MM.1S (cell line): ENCODE data around the gene AP5Z1.

Experiments used
- DNase-seq: peaks from one replicate; pipeline ENCODE4 v3.0.0-alpha.2; 2015
- H2AFZ ChIP-seq: fragments of 300-600 bp; sonication (generic); 2 replicates; pipeline ENCODE4 v1.6.0; 2016; ENCODE audit warnings: antibody characterized with exemption, low read length
- H3F3A ChIP-seq: fragments of 300-600 bp; sonication (generic); 2 replicates; pipeline ENCODE4 v1.6.1; 2016; ENCODE audit warnings: mild to moderate bottlenecking, antibody characterized with exemption, low read length, moderate library complexity, mixed read lengths; ENCODE audit not compliant: insufficient read depth
- H3K27ac ChIP-seq: fragments of 300-600 bp; sonication (generic); 2 replicates; pipeline ENCODE4 v1.5.1; 2016; ENCODE audit warnings: mild to moderate bottlenecking, low read length
- H3K27me3 ChIP-seq: fragments of 300-600 bp; sonication (generic); replicated peaks from 2 replicates; pipeline ENCODE4 v1.6.0; 2016; ENCODE audit warnings: low read length; ENCODE audit not compliant: insufficient read depth
- H3K36me3 ChIP-seq: fragments of 300-600 bp; sonication (generic); replicated peaks from 2 replicates; pipeline ENCODE4 v1.6.1; 2016; ENCODE audit warnings: mild to moderate bottlenecking, low read length, mixed read lengths; ENCODE audit not compliant: insufficient read depth
- H3K4me1 ChIP-seq: fragments of 300-600 bp; sonication (generic); 2 replicates; pipeline ENCODE4 v1.6.1; 2016; ENCODE audit warnings: low read length, mixed read lengths
- H3K4me2 ChIP-seq: fragments of 300-600 bp; sonication (generic); 2 replicates; pipeline ENCODE4 v1.6.0; 2016; ENCODE audit warnings: low read depth, low read length
- H3K4me3 ChIP-seq: fragments of 300-600 bp; sonication (generic); 2 replicates; pipeline ENCODE4 v1.5.1; 2016; ENCODE audit warnings: low read length, mixed read lengths
- H3K79me2 ChIP-seq: fragments of 300-600 bp; sonication (generic); 2 replicates; pipeline ENCODE4 v1.6.1; 2016; ENCODE audit warnings: mixed run types, low read length, mixed read lengths
- H3K9ac ChIP-seq: fragments of 300-600 bp; sonication (generic); 2 replicates; pipeline ENCODE4 v1.6.1; 2016; ENCODE audit warnings: low read length, mixed read lengths
- H3K9me2 ChIP-seq: fragments of 300-600 bp; sonication (generic); replicated peaks from 2 replicates; pipeline ENCODE4 v1.6.1; 2016; ENCODE audit warnings: mild to moderate bottlenecking, low read length, mixed read lengths; ENCODE audit not compliant: insufficient read depth
- H3K9me3 ChIP-seq: fragments of 300-600 bp; sonication (generic); replicated peaks from 2 replicates; pipeline ENCODE4 v1.6.1; 2016; ENCODE audit warnings: mild to moderate bottlenecking, low read length, mixed read lengths; ENCODE audit not compliant: insufficient read depth
- H4K20me1 ChIP-seq: fragments of 300-600 bp; sonication (generic); 2 replicates; pipeline ENCODE4 v1.6.1; 2016; ENCODE audit warnings: mild to moderate bottlenecking, low read length, moderate library complexity, mixed read lengths; ENCODE audit not compliant: insufficient read depth
- EZH2 ChIP-seq: fragments of 300-600 bp; sonication (generic); optimal IDR thresholded peaks from 2 replicates; pipeline ENCODE3; 2017; ENCODE audit warnings: low read depth, mild to moderate bottlenecking, antibody characterized with exemption, low read length, mixed read lengths
- EZH2phosphoT487 ChIP-seq: fragments of 300-600 bp; sonication (generic); IDR thresholded peaks from 2 replicates; pipeline ENCODE4 v1.6.1; 2018; ENCODE audit warnings: antibody characterized with exemption, low read length
- TF ChIP-seq, protein P1 (sequence below): fragments of 300-600 bp; sonication (generic); IDR thresholded peaks from 2 replicates; pipeline ENCODE4 v1.5.1; 2016; ENCODE audit warnings: antibody characterized with exemption, low read length, mixed read lengths

The AP5Z1 gene

DNA sequence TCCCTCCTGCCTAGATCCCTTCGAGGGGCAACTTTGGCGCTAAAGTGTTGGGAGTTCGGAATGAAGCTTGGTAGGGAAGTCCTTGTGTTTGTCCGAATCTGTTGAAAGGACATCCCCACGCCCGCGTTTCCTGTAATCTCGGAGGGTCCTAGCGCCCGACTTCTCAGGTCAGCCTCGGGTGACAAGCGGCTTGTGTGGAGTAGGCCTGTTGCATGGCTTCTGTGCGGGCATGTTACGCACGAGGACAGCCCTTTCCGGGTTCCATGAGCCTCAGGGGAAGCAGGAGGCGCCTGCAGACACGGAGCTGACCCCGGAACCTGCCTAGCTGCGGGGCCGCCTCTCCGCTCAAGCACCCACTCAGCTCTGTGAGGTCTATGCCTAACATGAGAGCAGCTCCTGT is 28.4 kb upstream of the AP5Z1 start:
- H3K9me3 ChIP-seq, result no peaks in the 10 kb centered on the region
- TF ChIP-seq EZH2phosphoT487 (no peak), EZH2 (no peak)
- TF ChIP-seq, protein P1, sequence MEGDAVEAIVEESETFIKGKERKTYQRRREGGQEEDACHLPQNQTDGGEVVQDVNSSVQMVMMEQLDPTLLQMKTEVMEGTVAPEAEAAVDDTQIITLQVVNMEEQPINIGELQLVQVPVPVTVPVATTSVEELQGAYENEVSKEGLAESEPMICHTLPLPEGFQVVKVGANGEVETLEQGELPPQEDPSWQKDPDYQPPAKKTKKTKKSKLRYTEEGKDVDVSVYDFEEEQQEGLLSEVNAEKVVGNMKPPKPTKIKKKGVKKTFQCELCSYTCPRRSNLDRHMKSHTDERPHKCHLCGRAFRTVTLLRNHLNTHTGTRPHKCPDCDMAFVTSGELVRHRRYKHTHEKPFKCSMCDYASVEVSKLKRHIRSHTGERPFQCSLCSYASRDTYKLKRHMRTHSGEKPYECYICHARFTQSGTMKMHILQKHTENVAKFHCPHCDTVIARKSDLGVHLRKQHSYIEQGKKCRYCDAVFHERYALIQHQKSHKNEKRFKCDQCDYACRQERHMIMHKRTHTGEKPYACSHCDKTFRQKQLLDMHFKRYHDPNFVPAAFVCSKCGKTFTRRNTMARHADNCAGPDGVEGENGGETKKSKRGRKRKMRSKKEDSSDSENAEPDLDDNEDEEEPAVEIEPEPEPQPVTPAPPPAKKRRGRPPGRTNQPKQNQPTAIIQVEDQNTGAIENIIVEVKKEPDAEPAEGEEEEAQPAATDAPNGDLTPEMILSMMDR, result no peak
- H3K9ac ChIP-seq, result no peak overlapping the region
- H3K4me3 ChIP-seq, result no peak overlapping the region
- no peak overlapping the region for H2AFZ ChIP-seq
- peaks cover 18% of the 10 kb centered on the region for H3K4me1 ChIP-seq
- H3K79me2 ChIP-seq, result peaks cover 62% of the 10 kb centered on the region
- H3K9me2 ChIP-seq, result no peaks in the 10 kb centered on the region
- H3K27ac ChIP-seq, result no peak overlapping the region
- H3K36me3 ChIP-seq, result 0 out of 2 replicates have a peak, but pooled peaks cover 2% of the 10 kb centered on the region
- H3K27me3 ChIP-seq, result no peaks in the 10 kb centered on the region
- H4K20me1 ChIP-seq, result no peaks in the 10 kb centered on the region
- peaks cover 30% of the 10 kb centered on the region for H3F3A ChIP-seq
- H3K4me2 ChIP-seq, result no peak overlapping the region; the same call in 1 of the 2 replicates
- DNase-seq, result no peak

DNA sequence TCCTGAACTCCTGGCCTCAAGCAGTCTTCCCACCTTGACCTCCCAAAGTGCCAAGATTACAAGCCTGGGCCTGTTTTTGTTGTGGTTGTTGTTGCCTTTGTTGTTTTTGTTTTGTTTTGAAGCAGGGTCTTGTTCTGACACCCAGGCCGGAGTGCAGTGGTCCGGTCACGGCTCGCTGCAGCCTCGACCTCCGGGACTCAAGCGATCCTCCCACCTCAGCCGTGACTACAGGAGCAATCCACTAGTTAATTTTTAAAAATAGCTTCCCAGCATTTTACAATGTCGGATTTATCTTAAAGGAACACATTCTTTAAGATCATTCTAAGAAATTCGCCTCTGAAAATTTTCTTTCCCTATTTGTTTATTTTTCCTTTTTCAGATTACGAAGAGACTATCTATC is 27.7 kb upstream of the AP5Z1 start:
- Histone ChIP-seq H3K9ac (no peak overlapping the region), H3K79me2 (peaks cover 54% of the 10 kb centered on the region), H3K36me3 (no peaks in the 10 kb centered on the region), H3K27ac (no peak overlapping the region), H3K9me2 (no peaks in the 10 kb centered on the region), H3K4me2 (no peak overlapping the region), H3K27me3 (no peaks in the 10 kb centered on the region), H3F3A (peaks cover 30% of the 10 kb centered on the region), H3K4me1 (peaks cover 18% of the 10 kb centered on the region), H4K20me1 (no peaks in the 10 kb centered on the region), H2AFZ (no peak overlapping the region), H3K9me3 (no peaks in the 10 kb centered on the region), H3K4me3 (no peak overlapping the region)
- TF ChIP-seq EZH2phosphoT487, result no peak
- TF ChIP-seq, protein P1, result no peak
- TF ChIP-seq EZH2, result no peak
- DNase-seq, result no peak

DNA sequence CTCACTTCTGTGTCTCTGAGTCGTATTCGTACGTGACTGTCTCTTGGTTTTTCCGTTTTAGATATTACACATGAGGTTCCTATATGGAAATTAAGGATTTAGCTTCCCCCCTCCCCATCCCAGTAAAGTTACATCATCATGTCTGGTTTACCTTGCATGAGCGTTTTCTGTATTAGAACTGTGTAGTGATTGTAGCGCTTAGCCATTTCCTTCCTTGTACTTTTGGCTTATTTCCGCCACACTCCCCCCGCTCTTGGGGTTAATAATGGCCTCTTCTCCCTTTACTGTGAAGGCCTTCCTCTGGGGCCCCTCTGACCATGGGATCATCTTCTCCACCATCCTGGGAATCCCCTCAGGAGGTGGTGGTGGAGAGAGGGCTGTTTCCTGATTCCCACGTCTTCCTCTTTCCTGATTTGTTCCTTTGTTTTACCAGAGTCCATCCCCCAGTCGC is 27.2 kb upstream of the AP5Z1 start:
- Histone ChIP-seq H3K36me3 (no peaks in the 10 kb centered on the region), H3K9me3 (no peaks in the 10 kb centered on the region), H3K4me2 (no peak overlapping the region), H3K9me2 (no peaks in the 10 kb centered on the region), H3K27me3 (no peaks in the 10 kb centered on the region), H3K27ac (no peak overlapping the region), H3K4me1 (peaks cover 17% of the 10 kb centered on the region), H3F3A (peaks cover 30% of the 10 kb centered on the region), H3K4me3 (no peak overlapping the region), H3K9ac (no peak overlapping the region), H4K20me1 (no peaks in the 10 kb centered on the region), H2AFZ (no peak overlapping the region), H3K79me2 (peaks cover 54% of the 10 kb centered on the region)
- TF ChIP-seq EZH2phosphoT487 (no peak), EZH2 (no peak)
- TF ChIP-seq, protein P1, result no peak
- no peak for DNase-seq
